GM12874 (cell line): ENCODE results near the gene PJA2.

Experiments
- CTCF ChIP-seq: IDR thresholded peaks from 2 replicates; pipeline ENCODE4 v1.5.1; 2011; ENCODE audit warnings: low read depth, mild to moderate bottlenecking, control low read depth, low read length, moderate library complexity; ENCODE audit not compliant: insufficient read depth

Gene PJA2

GRCh38 chr5:109327570-109327969 lies 82.2 kb downstream of the PJA2 start:
- TF ChIP-seq CTCF, result no peak

GRCh38 chr5:109326919-109327318 lies 82.9 kb downstream of the PJA2 start:
- no peak for TF ChIP-seq CTCF

GRCh38 chr5:109325456-109325855 lies 84.3 kb downstream of the PJA2 start:
- TF ChIP-seq CTCF, result no peak

- TF ChIP-seq CTCF, result no peak
Measured at GRCh38 chr5:109324931-109325330, 84.8 kb downstream of the PJA2 start.

- no peak for TF ChIP-seq CTCF
Measured at GRCh38 chr5:109324351-109324750, 85.4 kb downstream of the PJA2 start.

GRCh38 chr5:109322694-109323093 lies 87.1 kb downstream of the PJA2 start:
- no peak for TF ChIP-seq CTCF

GRCh38 chr5:109319351-109319750 lies 90.4 kb downstream of the PJA2 start:
- TF ChIP-seq CTCF, result no peak
